NOMO-1 (cell line): ENCODE results near the gene PAX2.

ENCODE experiments used
- DNase-seq, 2 experiments: peaks; one replicate each; lab custom pipeline; 2025; ENCODE audit not compliant: unreplicated experiment in 2 of 2; lab: John Stamatoyannopoulos, UW

PAX2 gene

GRCh38 chr10:100737355-100738054, 7.9 kb upstream of the PAX2 start:
- DNase-seq = no peak

DNA sequence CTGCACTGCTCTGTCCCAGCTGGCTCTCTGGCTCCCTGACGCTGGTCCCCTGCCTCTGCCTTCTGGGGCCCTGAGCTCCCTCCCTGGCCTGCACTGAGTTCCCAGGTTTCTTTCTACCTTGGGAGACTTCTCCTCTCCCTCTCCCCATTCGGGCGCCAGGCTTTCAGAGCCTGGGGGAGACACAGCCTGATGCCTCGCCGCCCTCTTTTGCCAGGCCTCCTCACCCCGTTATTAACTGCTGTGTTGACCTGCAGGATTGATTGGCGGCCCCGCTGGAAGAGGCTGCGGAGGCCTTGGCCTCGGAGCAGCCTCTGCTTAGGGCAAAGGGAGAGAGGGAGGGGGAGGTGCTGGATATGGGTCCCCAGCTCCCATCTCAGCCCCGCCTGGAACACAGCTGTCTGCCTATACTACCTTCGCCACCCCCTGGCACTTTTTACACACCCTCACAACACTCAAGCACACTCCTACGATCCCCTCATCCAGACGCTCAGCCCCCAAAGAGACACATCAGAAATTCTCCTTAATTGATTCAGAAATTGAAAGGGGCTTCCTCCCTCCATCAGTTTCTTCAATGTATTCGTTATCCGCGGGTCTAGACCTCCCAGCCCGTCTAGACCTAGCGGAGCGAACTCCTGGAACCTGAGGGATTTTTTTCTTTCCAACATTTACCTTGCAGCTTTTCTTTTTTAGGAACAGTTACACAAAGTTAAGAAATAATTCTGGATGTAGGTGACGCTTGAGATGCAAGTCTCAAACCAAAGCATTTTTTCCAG, 7.1 kb upstream of the PAX2 start:
- DNase-seq = no peak

- DNase-seq = no peak
These were observed 5.6 kb upstream of the PAX2 start for GRCh38 chr10:100739517-100740368.

DNA sequence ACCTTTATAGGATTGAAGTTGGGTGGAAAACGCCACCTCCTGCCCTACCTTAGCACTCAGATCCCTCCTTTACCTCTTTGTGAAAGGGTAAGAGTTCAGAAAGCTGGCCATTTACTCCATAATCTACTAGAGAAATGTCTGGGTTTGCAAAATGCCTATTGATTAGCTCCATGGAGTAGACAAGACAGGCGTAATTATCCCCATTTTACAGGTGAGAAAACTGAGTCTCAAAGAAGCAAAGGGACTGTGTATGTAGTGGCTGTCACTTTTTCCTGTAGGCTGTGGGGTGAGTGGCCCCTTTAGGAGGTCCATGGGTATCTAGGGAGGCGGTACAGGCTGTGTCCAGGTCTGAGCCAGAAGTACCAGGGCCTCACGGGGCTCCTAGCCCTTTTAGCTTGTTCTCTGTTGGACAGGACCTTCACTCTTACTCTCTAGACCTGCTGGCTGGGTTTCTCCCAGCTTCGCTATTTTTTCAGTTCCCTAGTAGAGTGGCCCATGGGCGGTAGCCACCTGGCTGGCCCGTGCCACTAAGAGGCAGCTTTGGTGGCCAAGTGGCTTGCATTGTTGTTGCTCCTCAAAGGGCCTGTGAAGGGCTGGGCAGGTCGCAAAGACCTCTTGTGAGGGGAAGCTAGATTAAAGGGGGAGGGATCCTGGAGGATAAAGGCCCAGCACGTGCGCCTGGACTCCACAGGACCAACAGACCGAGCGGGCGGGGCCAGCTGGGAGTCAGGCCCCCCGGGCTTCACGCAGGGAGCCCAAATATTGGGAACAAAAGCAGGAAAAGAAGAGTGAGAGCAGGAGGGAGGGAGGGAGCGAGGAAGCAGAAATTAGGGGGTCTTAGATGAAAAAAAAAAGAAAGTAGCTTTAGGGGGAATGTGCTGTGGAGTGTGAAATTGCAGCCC, 4.7 kb upstream of the PAX2 start:
- DNase-seq = no peak

GRCh38 chr10:100741378-100742075, 3.9 kb upstream of the PAX2 start:
- no peak for DNase-seq

GRCh38 chr10:100742076-100742771, 3.2 kb upstream of the PAX2 start:
- DNase-seq = no peak

DNA sequence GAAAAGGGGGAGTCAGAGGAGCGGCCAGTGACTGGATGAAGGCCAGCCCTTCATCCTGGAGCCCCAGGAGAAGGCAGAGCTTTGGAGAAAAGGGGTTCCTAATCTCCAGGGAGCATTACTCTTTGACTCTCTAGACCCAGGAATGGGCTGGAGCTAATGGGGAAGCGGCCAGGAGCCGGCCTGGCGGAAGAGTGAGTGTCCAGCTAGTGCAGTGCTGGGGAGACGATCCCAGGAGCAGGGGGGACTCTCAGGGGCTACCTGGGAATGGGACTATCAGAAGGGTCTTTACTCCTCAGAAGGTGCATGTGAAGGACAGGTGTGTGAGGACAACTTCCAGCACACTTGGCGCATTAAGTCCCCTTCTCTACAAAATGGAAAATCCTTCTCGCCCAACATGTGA, 2.4 kb upstream of the PAX2 start:
- no peak for DNase-seq

- peak; percentile 78 to 83 for DNase-seq
These were observed 1.7 kb upstream of the PAX2 start for GRCh38 chr10:100743626-100744135.

DNA sequence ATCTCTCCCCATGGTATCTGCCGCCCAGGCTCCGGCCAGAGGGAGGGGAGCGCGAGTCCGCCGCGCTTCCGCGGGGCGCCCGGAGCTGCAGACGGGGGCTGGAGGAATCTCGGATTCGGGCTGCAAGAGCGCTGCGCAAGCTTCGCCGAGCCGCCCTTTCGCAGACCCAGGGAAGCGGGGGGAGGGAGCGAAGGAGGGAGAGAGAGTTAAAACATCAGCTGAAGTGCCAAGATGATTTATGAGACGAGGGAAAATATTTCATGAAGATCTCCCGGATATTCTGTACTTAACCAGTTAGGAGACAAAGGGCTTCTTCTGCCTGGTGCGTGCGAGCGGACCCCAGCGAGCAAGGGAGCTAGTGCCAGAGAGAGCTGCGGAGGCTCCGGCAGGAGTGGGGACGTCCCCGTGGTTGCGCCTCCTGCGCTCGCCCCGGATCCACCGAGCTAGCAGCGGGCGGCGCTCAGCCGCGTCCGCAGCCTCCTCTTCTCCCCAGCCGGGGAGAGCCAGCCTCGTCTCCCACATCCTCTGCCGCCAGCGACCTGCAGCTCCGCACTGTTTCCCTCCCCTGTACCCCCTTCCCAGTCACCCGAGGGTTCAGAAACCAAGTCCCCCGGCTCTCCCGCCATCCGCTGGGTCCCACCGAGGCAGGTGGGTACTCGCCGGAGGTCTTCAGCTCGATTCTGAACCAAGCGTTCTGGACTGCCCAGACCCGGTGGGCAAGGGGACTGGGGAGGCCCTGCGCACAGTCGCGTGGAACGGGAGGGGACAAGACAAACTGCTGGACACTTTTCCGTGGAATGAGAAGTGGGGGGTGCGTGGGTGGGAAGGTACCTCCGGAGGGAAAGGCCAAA, 1.0 kb upstream of the PAX2 start:
- no peak for DNase-seq

DNA sequence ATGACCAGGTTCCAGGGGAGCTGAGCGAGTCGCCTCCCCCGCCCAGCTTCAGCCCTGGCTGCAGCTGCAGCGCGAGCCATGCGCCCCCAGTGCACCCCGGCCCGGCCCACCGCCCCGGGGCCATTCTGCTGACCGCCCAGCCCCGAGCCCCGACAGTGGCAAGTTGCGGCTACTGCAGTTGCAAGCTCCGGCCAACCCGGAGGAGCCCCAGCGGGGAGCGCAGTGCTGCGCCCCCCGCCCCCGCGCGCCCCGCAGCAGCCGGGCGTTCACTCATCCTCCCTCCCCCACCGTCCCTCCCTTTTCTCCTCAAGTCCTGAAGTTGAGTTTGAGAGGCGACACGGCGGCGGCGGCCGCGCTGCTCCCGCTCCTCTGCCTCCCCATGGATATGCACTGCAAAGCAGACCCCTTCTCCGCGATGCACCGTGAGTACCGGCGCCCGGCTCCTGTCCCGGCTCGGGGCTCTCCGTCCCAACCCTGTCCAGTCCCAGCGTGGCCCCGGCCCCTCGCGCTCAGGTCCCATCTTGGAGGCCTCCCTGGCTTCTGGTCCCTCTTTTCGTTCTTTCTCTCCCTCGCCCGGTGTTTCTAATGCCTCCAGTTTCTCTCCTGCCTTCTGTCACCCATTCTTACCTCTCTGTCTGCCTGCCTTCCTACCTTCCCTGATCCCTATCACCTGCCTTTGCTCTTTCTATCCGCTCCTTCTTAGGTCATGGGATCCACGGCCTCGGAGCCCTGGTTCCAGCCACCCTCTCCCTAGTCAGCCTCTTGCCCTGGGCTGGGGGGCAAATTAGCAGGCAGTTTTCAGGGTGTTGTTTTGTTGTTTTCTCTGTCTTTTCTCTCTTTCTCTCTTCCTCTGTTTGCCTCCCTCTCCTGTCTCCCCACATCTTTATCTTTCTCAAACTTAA, 751 bp downstream of the PAX2 start:
- no peak for DNase-seq

DNA sequence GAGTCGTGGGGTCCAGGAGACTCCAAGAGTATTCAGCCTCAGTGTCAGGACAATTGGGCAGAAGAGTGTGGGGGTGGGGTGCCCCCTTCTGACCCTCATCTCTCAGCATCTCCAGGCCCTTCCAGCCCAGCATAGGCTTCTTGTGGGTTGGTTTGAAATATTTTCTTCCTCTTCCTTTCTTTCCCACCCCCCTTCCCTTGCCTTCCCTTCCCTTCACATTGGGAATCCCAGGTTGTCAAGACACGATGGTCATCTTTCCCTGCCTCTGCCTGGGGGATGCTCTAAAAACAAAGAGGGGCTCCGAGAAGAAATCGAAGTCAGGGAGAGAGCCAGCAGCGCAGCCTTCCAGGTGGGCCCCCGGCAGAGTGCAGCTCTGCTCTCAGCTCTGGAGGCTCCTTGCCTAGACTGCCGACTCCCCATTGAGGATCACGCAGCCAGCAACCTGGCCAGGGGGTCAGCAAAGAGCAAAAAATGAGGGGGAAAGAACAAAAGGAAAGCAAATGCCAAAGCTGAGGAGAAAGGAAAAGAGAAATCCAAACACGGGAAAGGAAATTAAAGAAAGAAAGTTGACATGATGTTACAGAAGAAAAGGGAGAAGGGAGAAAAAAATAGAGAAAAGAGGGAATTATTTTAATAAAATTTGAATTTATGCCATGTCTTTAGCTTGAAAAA, 1.5 kb downstream of the PAX2 start:
- no peak for DNase-seq

GRCh38 chr10:100747456-100748230, 2.3 kb downstream of the PAX2 start:
- no peak for DNase-seq

DNA sequence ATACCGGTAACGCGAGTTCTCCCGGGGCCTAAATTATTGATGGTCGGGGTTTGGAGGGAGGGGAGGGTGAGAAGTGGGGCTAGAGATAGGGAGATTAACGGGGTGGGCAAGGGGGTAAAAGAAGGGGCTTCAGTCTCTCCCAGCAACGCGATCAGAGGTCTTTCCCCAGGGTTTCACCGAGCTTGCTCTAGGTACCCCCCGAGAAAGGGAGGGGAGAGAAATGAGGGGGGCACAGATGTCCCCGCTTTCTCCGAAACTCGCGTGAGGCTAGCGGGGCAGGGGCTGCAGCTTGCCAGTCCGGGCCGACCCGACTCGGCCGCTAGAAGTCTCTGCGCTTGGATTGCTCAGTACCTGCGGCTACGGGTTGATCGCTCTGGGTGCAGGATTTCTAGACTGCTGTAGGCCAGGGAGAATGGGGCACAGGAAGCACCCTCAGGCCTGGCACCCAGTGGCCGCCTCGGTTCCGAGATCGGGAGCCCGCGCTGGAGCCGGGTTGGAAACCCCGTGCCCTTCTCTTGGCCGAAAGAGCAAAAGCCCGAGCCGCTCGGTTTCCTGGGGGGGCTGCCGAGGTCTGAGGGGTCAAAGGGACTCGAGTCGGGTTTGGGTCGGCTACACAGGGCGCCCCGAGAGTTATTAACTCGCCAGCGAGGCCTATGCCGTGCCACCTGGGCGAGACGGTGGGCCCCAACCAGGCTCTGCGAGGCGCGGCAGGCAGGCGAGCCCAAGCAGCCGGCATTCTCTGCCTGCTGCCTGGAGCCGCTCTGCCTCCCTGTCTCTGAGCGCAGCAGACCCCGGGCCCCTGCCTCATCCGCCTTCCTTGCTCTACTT, 3.1 kb downstream of the PAX2 start:
- no peak for DNase-seq

DNA sequence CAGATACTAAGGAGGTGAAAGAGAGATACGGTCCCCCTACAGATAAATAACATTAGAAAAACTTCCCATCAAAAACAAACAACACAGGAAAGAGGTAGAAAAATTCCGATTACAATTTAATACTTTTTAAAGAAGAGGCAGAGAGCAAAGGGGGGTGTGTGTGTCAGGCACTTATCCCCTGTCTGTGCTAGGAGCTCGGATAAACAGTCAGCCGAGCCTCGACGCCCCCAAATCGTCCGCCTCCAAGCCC, 3.6 kb downstream of the PAX2 start:
- no peak for DNase-seq
